ENCODE results near the gene HNF1A. TPM values are rescaled to one million over a fixed set of nuclear protein-coding genes. Genes with fewer than 3 reads are reported as not detected.

The HNF1A gene
- total RNA-seq, 1 donor from 2014 or later: 15.1 TPM

DNA sequence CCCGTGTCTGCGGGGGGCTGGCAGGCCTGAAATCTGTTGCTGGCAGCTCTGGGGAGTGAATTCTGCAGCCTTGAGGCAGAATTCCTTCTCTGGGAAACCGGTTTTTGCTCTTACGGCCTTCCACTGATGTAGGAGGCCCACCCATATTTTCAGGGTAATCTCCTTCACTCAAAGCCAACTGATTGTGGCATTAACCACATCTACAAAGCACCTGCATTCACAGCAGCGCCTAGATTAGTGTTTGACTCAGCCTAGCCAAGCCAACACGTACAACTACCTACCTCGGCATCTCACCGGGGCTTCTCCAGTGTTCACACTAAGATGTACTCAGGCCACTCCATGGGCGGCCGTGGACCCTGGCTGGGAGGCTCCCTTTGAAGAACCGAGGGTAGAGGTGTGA lies 22.2 kb downstream of the HNF1A start:
- no peak for TF ChIP-seq CTCF (IDR thresholded peaks at IDR 0.05; ENCODE audit: unreplicated experiment)
- H3K9me3 Mint-ChIP-seq (ENCODE audit: low read depth): no peaks in the 10 kb centered on the region
- H3K4me1 Mint-ChIP-seq (ENCODE audit: low read depth): no peaks in the 10 kb centered on the region
- H3K4me3 Mint-ChIP-seq (ENCODE audit: low read depth): no peak overlapping the region
- H3K27me3 Mint-ChIP-seq: no peaks in the 10 kb centered on the region
- no peak overlapping the region for H3K27ac Mint-ChIP-seq
- peaks cover 27% of the 10 kb centered on the region for H3K36me3 Mint-ChIP-seq (ENCODE audit: insufficient read depth)
- no peak for DNase-seq (ENCODE audit: low spot score, unreplicated experiment)

GRCh38 chr12:121001060-121001459 lies 22.7 kb downstream of the HNF1A start:
- no peak for TF ChIP-seq CTCF (IDR thresholded peaks at IDR 0.05; ENCODE audit: unreplicated experiment)
- DNase-seq (ENCODE audit: low spot score, unreplicated experiment): no peak
- H3K27me3 Mint-ChIP-seq: no peaks in the 10 kb centered on the region
- no peak overlapping the region for H3K27ac Mint-ChIP-seq
- no peaks in the 10 kb centered on the region for H3K4me1 Mint-ChIP-seq (ENCODE audit: low read depth)
- H3K9me3 Mint-ChIP-seq (ENCODE audit: low read depth): no peaks in the 10 kb centered on the region
- H3K36me3 Mint-ChIP-seq (ENCODE audit: insufficient read depth): peaks cover 25% of the 10 kb centered on the region
- H3K4me3 Mint-ChIP-seq (ENCODE audit: low read depth): no peak overlapping the region

GRCh38 chr12:121001841-121002483 lies 23.6 kb downstream of the HNF1A start:
- Mint-ChIP-seq H3K36me3 (ENCODE audit: insufficient read depth) (peaks cover 26% of the 10 kb centered on the region), H3K27ac (no peak overlapping the region), H3K27me3 (no peaks in the 10 kb centered on the region), H3K4me3 (ENCODE audit: low read depth) (no peak overlapping the region), H3K4me1 (ENCODE audit: low read depth) (no peaks in the 10 kb centered on the region), H3K9me3 (ENCODE audit: low read depth) (no peaks in the 10 kb centered on the region)
- no peak for TF ChIP-seq CTCF (IDR thresholded peaks at IDR 0.05; ENCODE audit: unreplicated experiment)
- DNase-seq (ENCODE audit: low spot score, unreplicated experiment): no peak

DNA sequence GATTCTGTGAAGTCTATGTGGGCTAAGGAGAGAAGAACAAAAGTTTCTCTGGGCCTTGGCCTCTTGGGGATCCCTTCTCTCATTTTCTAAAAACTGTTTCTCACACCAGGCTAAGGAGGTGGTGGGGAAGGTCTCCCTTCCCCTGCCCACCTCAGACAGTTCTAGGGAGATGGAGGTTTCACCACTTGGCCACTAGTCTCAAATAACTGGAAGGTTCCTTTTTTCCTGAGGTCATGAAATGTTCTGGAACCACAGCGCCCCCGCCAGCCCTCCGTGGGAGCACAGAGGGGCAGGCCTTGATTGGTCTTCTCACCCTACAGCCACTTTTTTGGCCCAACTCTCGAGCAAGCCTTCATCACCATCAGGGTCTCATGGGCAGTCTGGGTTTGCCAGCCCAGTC lies 25.3 kb downstream of the HNF1A start:
- TF ChIP-seq CTCF (IDR thresholded peaks at IDR 0.05; ENCODE audit: unreplicated experiment): peak; percentile 49

GRCh38 chr12:121004253-121004815 lies 26.0 kb downstream of the HNF1A start:
- no peaks in the 10 kb centered on the region for H3K27me3 Mint-ChIP-seq
- H3K9me3 Mint-ChIP-seq (ENCODE audit: low read depth): no peaks in the 10 kb centered on the region
- H3K36me3 Mint-ChIP-seq (ENCODE audit: insufficient read depth): peaks cover 27% of the 10 kb centered on the region
- no peak overlapping the region for H3K27ac Mint-ChIP-seq
- H3K4me3 Mint-ChIP-seq (ENCODE audit: low read depth): no peak overlapping the region
- TF ChIP-seq CTCF (IDR thresholded peaks at IDR 0.05; ENCODE audit: unreplicated experiment): no peak
- DNase-seq (ENCODE audit: low spot score, unreplicated experiment): no peak
- no peaks in the 10 kb centered on the region for H3K4me1 Mint-ChIP-seq (ENCODE audit: low read depth)

More for the DNA sequence above, 25.3 kb downstream of the HNF1A start:
- Mint-ChIP-seq H3K4me1 (ENCODE audit: low read depth) (no peaks in the 10 kb centered on the region), H3K9me3 (ENCODE audit: low read depth) (no peaks in the 10 kb centered on the region), H3K36me3 (ENCODE audit: insufficient read depth) (peaks cover 27% of the 10 kb centered on the region), H3K27ac (no peak overlapping the region), H3K27me3 (no peaks in the 10 kb centered on the region), H3K4me3 (ENCODE audit: low read depth) (no peak overlapping the region)
- DNase-seq (ENCODE audit: low spot score, unreplicated experiment): no peak
